OCI-M2 (cell line): ENCODE data around the gene PPP4R2.

Source experiments
- DNase-seq: peaks from one replicate; lab custom pipeline; 2025; ENCODE audit not compliant: unreplicated experiment; lab: John Stamatoyannopoulos, UW

Gene PPP4R2

GRCh38 chr3:73107676-73108187, 111.1 kb downstream of the PPP4R2 start:
- DNase-seq, result no peak

- no peak for DNase-seq
Measured at GRCh38 chr3:73108750-73109149, 112.1 kb downstream of the PPP4R2 start.

GRCh38 chr3:73110530-73110929, 113.9 kb downstream of the PPP4R2 start:
- no peak for DNase-seq

GRCh38 chr3:73114711-73115110, 118.1 kb downstream of the PPP4R2 start:
- DNase-seq, result no peak

- no peak for DNase-seq
Measured at GRCh38 chr3:73115806-73116205, 119.2 kb downstream of the PPP4R2 start.
